ENCODE measurements around the gene ZNF772.

ZNF772 gene

GRCh38 chr19:57435062-57435978, 42.0 kb downstream of the ZNF772 start, which contains the start of gene ZNF749:
Gene ZNF749 (plus strand): TSS chr19:57435325. CDS start chr19:57435579, 254 bp downstream.
- DNase-seq = peak; percentile 100

GRCh38 chr19:57434386-57435061, 42.8 kb downstream of the ZNF772 start:
- no peak for DNase-seq

- no peak for DNase-seq
Measured at GRCh38 chr19:57421037-57421436, 56.3 kb downstream of the ZNF772 start.

GRCh38 chr19:57419439-57419838, 57.9 kb downstream of the ZNF772 start:
- peak; percentile 11 for DNase-seq
